CD14-positive monocyte (primary cell): ENCODE results near the gene TMEM132E. TPM values are rescaled to one million over a fixed set of nuclear protein-coding genes. Genes with fewer than 3 reads are reported as not detected.

Experiments
- DNase-seq, 3 donors: peaks; one replicate each; pipeline ENCODE4 v3.0.0-alpha.2; 2011 to 2022
- H2AFZ ChIP-seq: 2 replicates; pipeline ENCODE4 v1.6.0; 2012; ENCODE audit warnings: mild to moderate bottlenecking, low read depth, low read length, inconsistent platforms; ENCODE audit not compliant: insufficient read depth, poor library complexity, severe bottlenecking
- H3K27ac ChIP-seq, 2 donors: 1 replicate in 1 of 2; 2 replicates in 1 of 2; pipeline ENCODE4 v1.5.1; 2012 to 2013; ENCODE audit warnings: low read length in 2 of 2, control low read depth in 1 of 2, inconsistent platforms in 1 of 2, low read depth in 1 of 2, mild to moderate bottlenecking in 1 of 2
- H3K27me3 ChIP-seq, 2 donors: one replicate each; pipeline versions ENCODE4 v1.6.0 to v1.6.1; 2011 to 2013; ENCODE audit warnings: low read length in 2 of 2; ENCODE audit not compliant: control insufficient read depth in 2 of 2, insufficient read depth in 2 of 2
- H3K36me3 ChIP-seq, 2 donors: replicated peaks in 1 of 2; 1 replicate in 1 of 2; 2 replicates in 1 of 2; pipeline versions ENCODE4 v1.5.1 to v1.6.1; 2012 to 2013; ENCODE audit warnings: low read length in 2 of 2, control low read depth in 1 of 2, inconsistent platforms in 1 of 2, mild to moderate bottlenecking in 1 of 2; ENCODE audit not compliant: insufficient read depth in 2 of 2, control insufficient read depth in 1 of 2
- H3K4me1 ChIP-seq, 2 donors: 1 replicate in 1 of 2; 2 replicates in 1 of 2; pipeline versions ENCODE4 v1.5.1 to v1.6.1; 2012 to 2013; ENCODE audit warnings: low read length in 2 of 2, control low read depth in 1 of 2, inconsistent platforms in 1 of 2, mild to moderate bottlenecking in 1 of 2, moderate library complexity in 1 of 2; ENCODE audit not compliant: insufficient read depth in 2 of 2, control insufficient read depth in 1 of 2
- H3K4me2 ChIP-seq: replicated peaks from 2 replicates; pipeline ENCODE3; 2012; ENCODE audit warnings: low read length, moderate library complexity, mild to moderate bottlenecking; ENCODE audit not compliant: poor library complexity, severe bottlenecking; ENCODE audit errors: extremely low read depth
- H3K4me3 ChIP-seq, 3 experiments: fragments of 200-600 bp in 1 of 3; sonication (generic) in 1 of 3; replicated peaks in 1 of 3; 1 replicate in 2 of 3; 2 replicates in 1 of 3; pipeline ENCODE4 v1.5.1; 2011 to 2013; ENCODE audit warnings: low read length in 3 of 3, mild to moderate bottlenecking in 3 of 3, control low read depth in 2 of 3, low read depth in 2 of 3, inconsistent platforms in 1 of 3, moderate library complexity in 1 of 3
- H3K79me2 ChIP-seq: 2 replicates; pipeline ENCODE4 v1.6.0; 2012; ENCODE audit warnings: mild to moderate bottlenecking, control low read depth, inconsistent platforms, low read length, moderate library complexity; ENCODE audit not compliant: insufficient read depth
- H3K9ac ChIP-seq: 2 replicates; pipeline ENCODE4 v1.6.0; 2017; ENCODE audit warnings: low read length, mild to moderate bottlenecking; ENCODE audit not compliant: insufficient read depth, poor library complexity, severe bottlenecking
- H3K9me3 ChIP-seq, 2 donors: replicated peaks in 1 of 2; 1 replicate in 1 of 2; 2 replicates in 1 of 2; pipeline versions ENCODE4 v1.5.1 to v1.6.1; 2012 to 2013; ENCODE audit warnings: low read length in 2 of 2, control low read depth in 1 of 2; ENCODE audit not compliant: control insufficient read depth in 1 of 2, insufficient read depth in 1 of 2
- H4K20me1 ChIP-seq: 2 replicates; pipeline ENCODE4 v1.6.0; 2012; ENCODE audit warnings: mild to moderate bottlenecking, low read length, control low read depth, moderate library complexity; ENCODE audit not compliant: insufficient read depth
- H3K27ac Mint-ChIP-seq, 7 donors: one replicate each; pipeline ENCODE4 v1.8.0; 2020; ENCODE audit warnings: mild to moderate bottlenecking in 7 of 7, mixed read lengths in 7 of 7, moderate library complexity in 6 of 7, inconsistent platforms in 2 of 7
- H3K27me3 Mint-ChIP-seq, 3 donors: one replicate each; pipeline ENCODE4 v1.8.0; 2021 to 2022; ENCODE audit warnings: low read depth in 3 of 3, mild to moderate bottlenecking in 3 of 3, mixed read lengths in 3 of 3, moderate library complexity in 3 of 3, inconsistent platforms in 1 of 3
- H3K36me3 Mint-ChIP-seq, 2 donors: one replicate each; pipeline ENCODE4 v1.8.0; 2020; ENCODE audit warnings: mixed read lengths in 2 of 2, inconsistent platforms in 1 of 2, mild to moderate bottlenecking in 1 of 2
- H3K4me1 Mint-ChIP-seq: one replicate; pipeline ENCODE4 v1.8.0; 2020; ENCODE audit warnings: mild to moderate bottlenecking, mixed read lengths
- H3K4me3 Mint-ChIP-seq, 2 donors: one replicate each; pipeline ENCODE4 v1.8.0; 2020; ENCODE audit warnings: mild to moderate bottlenecking in 2 of 2, mixed read lengths in 2 of 2, moderate library complexity in 1 of 2
- H3K9me3 Mint-ChIP-seq, 7 donors: one replicate each; pipeline ENCODE4 v1.8.0; 2020 to 2022; ENCODE audit warnings: mixed read lengths in 7 of 7, mild to moderate bottlenecking in 6 of 7, moderate library complexity in 6 of 7, inconsistent platforms in 2 of 7
- WGBS: methylation state at CpG from one replicate; pipeline ENCODE4 v1.1.5; 2013; ENCODE audit warnings: missing lambda C conversion rate; ENCODE audit not compliant: insufficient coverage; 5-methylcytosine and 5-hydroxymethylcytosine counted together
- intact Hi-C, 2 donors: fragments of 100-400 bp; cut with micrococcal nuclease; formaldehyde crosslinking; loops; one replicate each; pipeline versions ENCODE4 v1.15.0 to v1.15.1; 2023
- polyA plus RNA-seq, 3 donors: library from polyadenylated mRNA; depleted of rRNA in 1 of 3; unstranded in 2 of 3; stranded (reverse) in 1 of 3; fragments of 300-500 nt in 2 of 3; fragments of >200 nt in 1 of 3; fragmentation: Illumina TruSeq in 2 of 3; gene quantifications; 1 replicate in 2 of 3; 2 replicates in 1 of 3; pipeline ENCODE4 v1.2.3, GENCODE V29; 2012 to 2021
- TF ChIP-seq, protein P1 (sequence below): fragments of 200-600 bp; IDR thresholded peaks from one replicate; pipeline ENCODE4 v1.8.0; 2022; ENCODE audit warnings: antibody characterized with exemption, mild to moderate bottlenecking

TMEM132E gene
- polyA plus RNA-seq, 3 donors, result not detected

DNA sequence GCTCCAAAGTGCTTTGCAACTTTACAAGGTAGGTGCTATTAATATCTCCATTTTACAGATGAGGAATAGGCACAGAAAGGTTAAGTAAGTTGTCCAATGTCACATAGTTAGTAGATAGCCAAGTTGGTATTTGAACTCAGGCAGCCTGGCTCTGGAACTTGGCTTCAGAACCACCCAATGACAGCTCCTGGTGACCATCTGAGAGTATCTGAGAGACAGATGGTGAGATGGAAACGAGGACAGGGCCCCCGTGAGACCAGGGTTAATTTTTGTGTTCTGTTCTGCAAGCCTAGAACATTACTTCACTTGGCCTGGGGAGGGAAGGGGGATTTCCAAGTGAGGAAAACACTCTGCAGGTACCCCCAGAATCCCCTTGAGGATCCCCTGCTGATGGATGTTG lies 9.8 kb upstream of the TMEM132E start:
- Mint-ChIP-seq H3K9me3 (peaks cover 0 to 4% (median 0%) of the 10 kb centered on the region in 7 donors), H3K4me1 (peaks cover 12% of the 10 kb centered on the region), H3K27me3 (peaks cover 17 to 28% (median 22%) of the 10 kb centered on the region in 3 donors), H3K4me3 (no peak overlapping the region), H3K36me3 (no peaks in the 10 kb centered on the region), H3K27ac (no peak overlapping the region)
- no peak overlapping the region for H3K4me2 ChIP-seq
- 70% methylated on average over 2 of the region's 2 CpGs for WGBS
- no peak overlapping the region for H3K4me3 ChIP-seq
- H3K9me3 ChIP-seq, result no peaks in the 10 kb centered on the region
- H3K4me1 ChIP-seq, result peaks cover 0 to 5% of the 10 kb centered on the region in 2 donors
- H3K36me3 ChIP-seq, result no peaks in the 10 kb centered on the region
- H2AFZ ChIP-seq, result no peak overlapping the region
- no peaks in the 10 kb centered on the region for H4K20me1 ChIP-seq
- no peaks in the 10 kb centered on the region for H3K79me2 ChIP-seq
- TF ChIP-seq, protein P1, sequence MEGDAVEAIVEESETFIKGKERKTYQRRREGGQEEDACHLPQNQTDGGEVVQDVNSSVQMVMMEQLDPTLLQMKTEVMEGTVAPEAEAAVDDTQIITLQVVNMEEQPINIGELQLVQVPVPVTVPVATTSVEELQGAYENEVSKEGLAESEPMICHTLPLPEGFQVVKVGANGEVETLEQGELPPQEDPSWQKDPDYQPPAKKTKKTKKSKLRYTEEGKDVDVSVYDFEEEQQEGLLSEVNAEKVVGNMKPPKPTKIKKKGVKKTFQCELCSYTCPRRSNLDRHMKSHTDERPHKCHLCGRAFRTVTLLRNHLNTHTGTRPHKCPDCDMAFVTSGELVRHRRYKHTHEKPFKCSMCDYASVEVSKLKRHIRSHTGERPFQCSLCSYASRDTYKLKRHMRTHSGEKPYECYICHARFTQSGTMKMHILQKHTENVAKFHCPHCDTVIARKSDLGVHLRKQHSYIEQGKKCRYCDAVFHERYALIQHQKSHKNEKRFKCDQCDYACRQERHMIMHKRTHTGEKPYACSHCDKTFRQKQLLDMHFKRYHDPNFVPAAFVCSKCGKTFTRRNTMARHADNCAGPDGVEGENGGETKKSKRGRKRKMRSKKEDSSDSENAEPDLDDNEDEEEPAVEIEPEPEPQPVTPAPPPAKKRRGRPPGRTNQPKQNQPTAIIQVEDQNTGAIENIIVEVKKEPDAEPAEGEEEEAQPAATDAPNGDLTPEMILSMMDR, result no peak
- intact Hi-C loops, result no loop called here
- no peak overlapping the region for H3K9ac ChIP-seq
- no peak for DNase-seq
- H3K27me3 ChIP-seq, result peaks cover 2 to 30% of the 10 kb centered on the region in 2 donors
- H3K27ac ChIP-seq, result no peak overlapping the region

DNA sequence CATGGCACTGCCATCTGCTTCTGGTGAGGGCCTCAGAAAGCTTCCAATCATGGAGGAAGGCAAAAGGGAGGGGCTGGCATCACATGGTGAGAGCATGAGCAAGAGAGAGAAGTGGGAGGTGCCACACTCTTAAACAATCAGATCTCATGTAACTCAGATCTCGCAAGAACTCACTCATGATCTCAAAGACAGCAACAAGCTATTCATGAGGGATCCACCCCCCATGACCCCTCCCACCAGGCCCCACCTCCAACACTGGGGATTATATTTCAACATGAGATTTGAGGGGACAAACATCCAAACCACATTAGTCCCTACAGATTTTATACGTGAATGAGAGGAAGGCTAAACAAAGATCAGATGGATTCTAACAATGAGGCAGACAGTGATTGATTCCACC lies 8.9 kb upstream of the TMEM132E start:
- WGBS, result no CpG with 5 or more reads among the region's 2 CpGs
- Histone ChIP-seq H3K4me2 (no peak overlapping the region), H2AFZ (no peak overlapping the region), H3K27me3 (peaks cover 4 to 39% of the 10 kb centered on the region in 2 donors), H4K20me1 (no peaks in the 10 kb centered on the region), H3K4me1 (peaks cover 0 to 5% of the 10 kb centered on the region in 2 donors), H3K79me2 (no peaks in the 10 kb centered on the region), H3K9me3 (no peaks in the 10 kb centered on the region), H3K9ac (no peak overlapping the region), H3K4me3 (no peak overlapping the region), H3K36me3 (no peaks in the 10 kb centered on the region), H3K27ac (no peak overlapping the region)
- Mint-ChIP-seq H3K4me3 (no peak overlapping the region), H3K9me3 (peaks cover 0 to 4% (median 0%) of the 10 kb centered on the region in 7 donors), H3K36me3 (no peaks in the 10 kb centered on the region), H3K27me3 (peaks cover 19 to 35% (median 27%) of the 10 kb centered on the region in 3 donors), H3K27ac (no peak overlapping the region), H3K4me1 (peaks cover 12% of the 10 kb centered on the region)
- intact Hi-C loops, result no loop called here
- DNase-seq, result no peak
- TF ChIP-seq, protein P1, result no peak
